Activated CD4-positive, alpha-beta T cell treated with anti-CD3 and anti-CD28 coated beads for 1 hour (primary cell): ENCODE results near the gene NPR1.
"Not testable (repeated sequence)": the region's sequence is repeated elsewhere in the genome, so short reads cannot be mapped to it uniquely, and the experiment has no call there.

Experiments
- DNase-seq: peaks from one replicate; pipeline ENCODE4 v3.0.0-alpha.2; 2020

The NPR1 gene

GRCh38 chr1:153684892-153685291 is 6.4 kb downstream of the NPR1 start:
- DNase-seq: no peak

GRCh38 chr1:153685544-153686340 is 7.3 kb downstream of the NPR1 start:
- DNase-seq: no peak

- no peak for DNase-seq
Observed at GRCh38 chr1:153687346-153688125, 9.0 kb downstream of the NPR1 start.

GRCh38 chr1:153688276-153688675 is 9.8 kb downstream of the NPR1 start:
- no peak for DNase-seq

GRCh38 chr1:153688736-153689328 is 10.3 kb downstream of the NPR1 start:
- no peak for DNase-seq

- no peak for DNase-seq
Observed at GRCh38 chr1:153693466-153693865, 15.0 kb downstream of the NPR1 start.

GRCh38 chr1:153696741-153697140 is 18.3 kb downstream of the NPR1 start:
- DNase-seq: no peak

- no peak for DNase-seq
Observed at GRCh38 chr1:153697191-153698019, 18.9 kb downstream of the NPR1 start.

GRCh38 chr1:153698020-153698922 is 19.8 kb downstream of the NPR1 start:
- no peak for DNase-seq

- DNase-seq: no peak
Observed at GRCh38 chr1:153698923-153699714, 20.6 kb downstream of the NPR1 start.

GRCh38 chr1:153699768-153700167 is 21.3 kb downstream of the NPR1 start:
- no peak for DNase-seq

- no peak for DNase-seq
Observed at GRCh38 chr1:153705484-153705883, 27.0 kb downstream of the NPR1 start.

GRCh38 chr1:153711026-153711425 is 32.5 kb downstream of the NPR1 start:
- no peak for DNase-seq

GRCh38 chr1:153716211-153716610 is 37.7 kb downstream of the NPR1 start:
- not testable (repeated sequence) for DNase-seq

- DNase-seq: no peak
Observed at GRCh38 chr1:153717330-153717729, 38.8 kb downstream of the NPR1 start.

- no peak for DNase-seq
Observed at GRCh38 chr1:153723687-153724086, 45.2 kb downstream of the NPR1 start.

- not testable (repeated sequence) for DNase-seq
Observed at GRCh38 chr1:153724634-153725033, 46.1 kb downstream of the NPR1 start.

- peak; percentile 98 for DNase-seq
Observed at GRCh38 chr1:153727463-153728304, 49.2 kb downstream of the NPR1 start, which contains the start of gene INTS3. Gene INTS3, plus strand, starts transcription at chr1:153728050. Its CDS starts 585 bp downstream, at chr1:153728635.

- DNase-seq: peak; percentile 17
Observed at GRCh38 chr1:153728305-153729066, 50.0 kb downstream of the NPR1 start.
